ENCODE measurements around the gene HS6ST1.

- TF ChIP-seq CTCF (IDR thresholded peaks at IDR 0.05; ENCODE audit: extremely low read depth in 1 of 2, insufficient read depth in 1 of 2, low read depth in 1 of 2, low read length in 2 of 2): no peak
- no peak for TF ChIP-seq GATA2 (IDR thresholded peaks at IDR 0.05; ENCODE audit: insufficient read depth, insufficient read length, low read depth, low read length)
- no peak for TF ChIP-seq MAX (IDR thresholded peaks at IDR 0.05; ENCODE audit: insufficient read depth, insufficient read length)
- TF ChIP-seq POLR2A (IDR thresholded peaks at IDR 0.05; ENCODE audit: low read depth, low read length): no peak
These were observed 20.4 kb downstream of the HS6ST1 start for GRCh38 chr2:128298286-128298685.
